ENCODE data around the gene MVD. TPM values are rescaled to one million over a fixed set of nuclear protein-coding genes. Genes with fewer than 3 reads are reported as not detected.
"Not testable (repeated sequence)": the region's sequence is repeated elsewhere in the genome, so short reads cannot be mapped to it uniquely, and the experiment has no call there.

MVD gene
- total RNA-seq, 3 donors from 2014 or later = 39.0 to 49.2 (median 44.4) TPM

- H3K36me3 Mint-ChIP-seq (ENCODE audit: insufficient read depth) = peaks cover 29% of the 10 kb centered on the region
- H3K4me1 Mint-ChIP-seq (ENCODE audit: low read depth) = peaks cover 18% of the 10 kb centered on the region
- H3K9me3 Mint-ChIP-seq = no peaks in the 10 kb centered on the region
- no peak for DNase-seq
- no peak for ATAC-seq
- H3K4me3 Mint-ChIP-seq = no peak overlapping the region
- no peaks in the 10 kb centered on the region for H3K27me3 Mint-ChIP-seq (ENCODE audit: low read depth)
Measured at GRCh38 chr16:88614818-88615580, 47.9 kb downstream of the MVD start.

DNA sequence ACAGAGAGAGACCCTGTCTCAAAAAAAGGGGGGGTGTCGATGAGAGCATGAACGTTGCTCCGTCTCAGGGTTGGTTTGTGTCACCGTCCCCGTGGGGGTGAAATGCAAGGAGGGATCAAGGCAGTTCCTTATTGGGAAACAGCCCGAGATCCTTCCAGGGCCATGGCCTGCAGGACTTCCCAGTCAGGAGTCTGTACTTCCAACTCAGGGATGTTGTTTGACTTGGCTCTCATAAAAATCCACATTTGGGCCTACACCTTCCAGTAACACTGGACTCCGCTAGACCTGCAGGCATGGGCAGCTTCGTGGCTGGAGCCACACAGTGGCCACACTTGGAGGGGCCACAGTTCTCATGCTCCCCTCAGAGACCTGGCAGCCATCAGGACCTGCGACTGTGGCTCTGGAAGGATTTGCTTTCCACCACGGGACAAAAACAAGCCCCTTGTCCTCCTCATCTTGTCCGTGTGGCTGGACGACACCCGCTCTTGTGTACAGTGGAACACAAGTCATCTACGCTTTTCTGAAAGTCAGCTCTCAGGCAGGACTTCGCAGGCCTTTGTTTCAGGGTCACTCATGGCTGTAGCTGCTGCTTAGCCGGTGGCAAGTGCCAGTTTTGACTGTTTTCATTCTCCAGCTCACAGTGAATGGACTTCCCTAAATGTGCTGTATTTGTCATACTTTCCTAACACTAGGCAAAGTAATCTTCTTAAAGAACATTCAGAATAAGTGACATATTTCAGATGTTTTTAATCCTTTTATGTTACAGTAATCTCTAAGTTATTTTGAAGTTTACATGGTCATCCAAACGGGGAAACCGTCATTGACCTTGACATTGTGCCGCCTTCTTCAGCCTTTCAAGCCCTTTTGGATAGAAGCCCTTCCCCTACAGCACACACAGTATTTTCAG, 48.7 kb downstream of the MVD start:
- H3K4me3 Mint-ChIP-seq = no peak overlapping the region
- ATAC-seq = no peak
- no peaks in the 10 kb centered on the region for H3K9me3 Mint-ChIP-seq
- no peaks in the 10 kb centered on the region for H3K27me3 Mint-ChIP-seq (ENCODE audit: low read depth)
- H3K4me1 Mint-ChIP-seq (ENCODE audit: low read depth) = peaks cover 10% of the 10 kb centered on the region
- DNase-seq = no peak
- peaks cover 33% of the 10 kb centered on the region for H3K36me3 Mint-ChIP-seq (ENCODE audit: insufficient read depth)

- no peak for DNase-seq
- Mint-ChIP-seq H3K4me3 (no peak overlapping the region), H3K9me3 (no peaks in the 10 kb centered on the region), H3K27me3 (ENCODE audit: low read depth) (no peaks in the 10 kb centered on the region), H3K4me1 (ENCODE audit: low read depth) (peaks cover 2% of the 10 kb centered on the region), H3K36me3 (ENCODE audit: insufficient read depth) (peaks cover 31% of the 10 kb centered on the region)
- ATAC-seq = no peak
Measured at GRCh38 chr16:88613293-88613692, 49.6 kb downstream of the MVD start.

DNA sequence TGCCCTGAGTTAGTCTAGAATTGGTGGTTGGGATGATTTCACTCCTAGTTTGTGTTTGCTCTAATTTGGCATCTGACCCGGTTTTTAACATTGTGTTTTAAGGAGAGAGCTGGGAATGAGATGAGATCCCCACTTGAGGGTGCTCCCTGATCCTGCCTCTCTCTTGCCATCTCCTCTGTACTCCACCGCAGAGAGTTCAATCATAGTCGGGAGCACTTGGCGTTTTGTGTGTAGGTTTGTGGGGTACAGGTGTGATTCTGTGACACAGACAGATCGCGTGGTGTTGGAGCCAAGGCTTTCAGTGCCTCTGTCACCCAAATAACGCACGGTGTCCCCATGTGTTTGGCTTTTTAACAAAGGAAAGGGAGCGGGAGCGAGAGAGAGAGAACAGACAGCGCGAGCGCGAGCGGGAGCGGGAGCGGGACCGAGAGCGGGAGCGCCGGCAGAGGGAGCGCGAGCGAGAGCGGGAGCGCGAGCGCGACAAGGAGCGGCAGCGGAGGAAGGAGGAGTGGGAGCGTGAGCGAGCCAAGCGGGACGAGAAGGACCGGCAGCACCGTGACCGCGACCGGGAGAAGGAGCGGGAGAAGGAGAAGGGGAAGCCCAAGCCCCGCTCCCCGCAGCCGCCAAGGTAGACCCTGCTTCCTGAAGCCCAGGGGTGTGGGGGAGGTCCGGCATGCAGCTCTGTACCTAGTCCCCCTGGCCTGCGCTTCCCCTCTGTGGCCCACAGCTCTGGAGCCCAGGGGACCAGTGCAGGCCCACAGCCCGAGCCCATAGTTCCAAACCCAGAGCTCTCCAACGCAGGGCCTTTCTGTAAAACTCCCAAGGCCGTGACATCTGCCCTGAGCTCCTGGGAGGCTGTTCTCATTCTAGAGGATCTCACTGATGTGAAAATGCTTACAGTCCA, 51.7 kb downstream of the MVD start:
- peaks cover 6% of the 10 kb centered on the region for H3K4me1 Mint-ChIP-seq (ENCODE audit: low read depth)
- ATAC-seq (no peak), DNase-seq (no peak)
- H3K9me3 Mint-ChIP-seq = no peaks in the 10 kb centered on the region
- H3K36me3 Mint-ChIP-seq (ENCODE audit: insufficient read depth) = peaks cover 44% of the 10 kb centered on the region
- H3K4me3 Mint-ChIP-seq = no peak overlapping the region
- no peaks in the 10 kb centered on the region for H3K27me3 Mint-ChIP-seq (ENCODE audit: low read depth)

DNA sequence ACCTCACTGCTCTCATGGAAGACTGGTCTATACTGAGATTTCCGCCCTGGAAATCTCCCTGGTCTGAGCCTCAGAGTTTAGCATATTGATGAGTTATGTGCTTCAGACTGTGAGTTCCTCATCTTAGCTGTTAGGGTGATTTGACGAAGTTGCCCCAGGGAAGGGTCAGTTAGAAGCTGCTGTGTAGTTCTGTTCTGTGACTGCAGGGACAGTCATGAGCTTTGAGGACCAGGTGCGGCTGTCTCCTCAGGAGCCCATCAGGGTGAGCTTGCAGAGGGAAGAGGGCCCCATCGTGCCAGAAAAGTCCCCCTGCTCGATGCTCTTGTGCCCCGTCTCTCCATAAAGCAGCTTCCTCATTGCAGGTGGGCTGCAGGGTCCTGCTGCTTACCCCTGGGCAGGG, 52.8 kb downstream of the MVD start:
- no peaks in the 10 kb centered on the region for H3K27me3 Mint-ChIP-seq (ENCODE audit: low read depth)
- peaks cover 6% of the 10 kb centered on the region for H3K4me1 Mint-ChIP-seq (ENCODE audit: low read depth)
- H3K36me3 Mint-ChIP-seq (ENCODE audit: insufficient read depth) = peaks cover 40% of the 10 kb centered on the region
- H3K9me3 Mint-ChIP-seq = no peaks in the 10 kb centered on the region
- no peak for ATAC-seq
- no peak overlapping the region for H3K4me3 Mint-ChIP-seq
- DNase-seq = no peak

DNA sequence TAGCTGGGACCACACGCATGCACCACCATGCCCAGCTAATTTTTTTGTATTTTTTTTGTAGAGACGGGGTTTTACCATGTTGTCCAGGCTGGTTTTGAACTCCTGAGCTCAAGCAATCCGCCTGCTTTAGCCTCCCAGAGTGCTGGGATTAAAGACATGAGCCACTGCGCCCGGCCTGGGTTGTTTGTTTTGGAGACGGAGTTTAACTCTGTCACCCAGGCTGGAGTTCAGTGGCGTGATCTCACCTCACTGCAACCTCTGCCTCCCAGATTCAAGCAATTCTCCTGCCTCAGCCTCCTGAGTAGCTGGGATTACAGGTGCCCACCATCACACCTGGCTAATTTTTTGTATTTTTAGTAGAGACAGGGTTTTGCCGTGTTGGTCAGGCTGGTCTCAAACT, 53.5 kb downstream of the MVD start:
- not testable (repeated sequence) for H3K9me3 Mint-ChIP-seq; H3K27me3 Mint-ChIP-seq (ENCODE audit: low read depth); H3K4me3 Mint-ChIP-seq; ATAC-seq; H3K4me1 Mint-ChIP-seq (ENCODE audit: low read depth); DNase-seq
- peaks cover 39% of the 10 kb centered on the region for H3K36me3 Mint-ChIP-seq (ENCODE audit: insufficient read depth)

DNA sequence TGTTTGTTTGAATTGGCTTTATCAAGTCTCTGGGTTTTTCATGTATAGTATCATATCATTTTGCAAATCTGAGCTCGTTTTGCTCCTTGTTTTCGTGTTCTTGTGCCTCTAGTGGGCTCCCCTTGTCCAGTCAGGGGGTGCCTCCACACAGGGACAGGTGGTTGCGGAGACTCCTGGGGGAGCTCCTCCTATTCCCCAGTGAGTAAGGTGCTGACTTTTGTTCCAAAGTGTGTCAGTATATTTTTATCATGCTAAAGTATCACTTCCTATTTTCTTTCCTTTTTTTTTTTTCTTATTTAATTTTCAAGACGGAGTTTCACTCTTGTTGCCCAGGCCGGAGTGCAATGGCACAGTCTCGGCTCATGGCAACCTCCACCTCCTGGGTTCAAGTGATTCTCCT, 54.8 kb downstream of the MVD start:
- H3K4me3 Mint-ChIP-seq = no peak overlapping the region
- peaks cover 32% of the 10 kb centered on the region for H3K36me3 Mint-ChIP-seq (ENCODE audit: insufficient read depth)
- H3K4me1 Mint-ChIP-seq (ENCODE audit: low read depth) = peaks cover 6% of the 10 kb centered on the region
- no peaks in the 10 kb centered on the region for H3K9me3 Mint-ChIP-seq
- no peak for ATAC-seq
- DNase-seq = no peak
- no peaks in the 10 kb centered on the region for H3K27me3 Mint-ChIP-seq (ENCODE audit: low read depth)

DNA sequence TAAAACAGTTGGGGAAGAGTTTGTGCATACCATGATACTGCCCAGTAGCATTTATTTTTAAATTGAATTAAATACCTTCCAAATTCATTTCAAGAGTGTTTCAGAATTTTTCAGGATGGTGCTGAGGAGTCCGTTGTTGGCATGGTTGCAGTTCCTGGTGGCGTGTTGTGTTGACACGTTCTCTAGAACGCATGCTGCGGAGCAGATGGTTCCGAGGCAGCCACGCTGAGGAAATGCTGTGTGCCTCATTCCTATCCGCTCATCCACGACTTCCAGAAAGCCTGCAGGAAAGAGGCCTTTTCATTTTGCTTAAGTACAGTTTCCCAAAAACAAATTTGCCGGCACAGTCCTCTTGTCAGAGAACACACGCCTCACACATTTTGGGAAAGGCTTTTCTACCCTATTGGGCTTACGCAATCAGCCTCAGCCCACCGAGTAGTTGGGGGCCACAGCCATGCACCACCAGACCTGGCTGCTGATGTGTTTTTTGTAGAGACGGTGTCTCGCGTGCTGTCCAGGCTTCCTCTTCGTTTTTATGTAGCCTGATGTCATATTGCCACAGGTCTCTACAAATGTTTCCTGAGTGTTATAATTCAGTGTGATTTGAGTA, 56.6 kb downstream of the MVD start:
- Mint-ChIP-seq H3K4me1 (ENCODE audit: low read depth) (peaks cover 6% of the 10 kb centered on the region), H3K4me3 (no peak overlapping the region), H3K36me3 (ENCODE audit: insufficient read depth) (peaks cover 38% of the 10 kb centered on the region), H3K27me3 (ENCODE audit: low read depth) (no peaks in the 10 kb centered on the region), H3K9me3 (no peaks in the 10 kb centered on the region)
- ATAC-seq = no peak
- no peak for DNase-seq

GRCh38 chr16:88605186-88606147, 57.4 kb downstream of the MVD start:
- Mint-ChIP-seq H3K4me1 (ENCODE audit: low read depth) (peaks cover 6% of the 10 kb centered on the region), H3K36me3 (ENCODE audit: insufficient read depth) (peaks cover 40% of the 10 kb centered on the region), H3K9me3 (no peaks in the 10 kb centered on the region), H3K27me3 (ENCODE audit: low read depth) (no peaks in the 10 kb centered on the region), H3K4me3 (no peak overlapping the region)
- ATAC-seq (peak in 1 of 2 donors; percentile 4), DNase-seq (no peak)

DNA sequence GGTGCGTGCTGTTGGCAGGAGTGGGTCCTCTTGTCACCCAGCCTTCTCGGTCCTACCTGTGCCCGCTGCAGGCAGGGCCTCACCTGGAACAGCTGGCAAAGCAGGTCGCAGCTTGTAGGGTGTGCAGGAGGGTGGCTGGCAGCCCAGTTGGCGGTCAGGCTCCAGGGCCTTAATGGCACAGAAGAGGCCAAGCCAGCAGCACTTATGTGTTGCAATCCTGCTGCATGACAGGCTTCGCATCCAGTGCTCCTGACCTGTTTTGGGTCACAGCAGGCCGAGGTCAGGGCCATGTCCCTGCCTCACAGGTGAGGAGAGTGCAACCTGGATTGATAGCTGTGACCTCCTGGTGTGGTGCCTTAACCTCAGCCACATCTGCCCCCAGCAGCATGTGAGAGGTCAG, 60.8 kb downstream of the MVD start:
- Mint-ChIP-seq H3K36me3 (ENCODE audit: insufficient read depth) (peaks cover 36% of the 10 kb centered on the region), H3K9me3 (no peaks in the 10 kb centered on the region), H3K4me3 (no peak overlapping the region), H3K27me3 (ENCODE audit: low read depth) (no peaks in the 10 kb centered on the region), H3K4me1 (ENCODE audit: low read depth) (no peaks in the 10 kb centered on the region)
- DNase-seq (no peak), ATAC-seq (no peak)

All from activated T-cell treated with anti-CD3 and anti-CD28 coated beads, Interleukin-2, amount 50 U/mL, for 4 hours (primary cell).